GM19452 (cell line): ENCODE data around the gene SUSD2.
"Not testable (repeated sequence)": the region's sequence is repeated elsewhere in the genome, so short reads cannot be mapped to it uniquely, and the experiment has no call there.

Experiments used
- ATAC-seq: cut with Tn5 transposase; IDR thresholded peaks from one replicate; pipeline ENCODE4 v1.9.1; 2021; ENCODE audit not compliant: unreplicated experiment

Gene SUSD2

DNA sequence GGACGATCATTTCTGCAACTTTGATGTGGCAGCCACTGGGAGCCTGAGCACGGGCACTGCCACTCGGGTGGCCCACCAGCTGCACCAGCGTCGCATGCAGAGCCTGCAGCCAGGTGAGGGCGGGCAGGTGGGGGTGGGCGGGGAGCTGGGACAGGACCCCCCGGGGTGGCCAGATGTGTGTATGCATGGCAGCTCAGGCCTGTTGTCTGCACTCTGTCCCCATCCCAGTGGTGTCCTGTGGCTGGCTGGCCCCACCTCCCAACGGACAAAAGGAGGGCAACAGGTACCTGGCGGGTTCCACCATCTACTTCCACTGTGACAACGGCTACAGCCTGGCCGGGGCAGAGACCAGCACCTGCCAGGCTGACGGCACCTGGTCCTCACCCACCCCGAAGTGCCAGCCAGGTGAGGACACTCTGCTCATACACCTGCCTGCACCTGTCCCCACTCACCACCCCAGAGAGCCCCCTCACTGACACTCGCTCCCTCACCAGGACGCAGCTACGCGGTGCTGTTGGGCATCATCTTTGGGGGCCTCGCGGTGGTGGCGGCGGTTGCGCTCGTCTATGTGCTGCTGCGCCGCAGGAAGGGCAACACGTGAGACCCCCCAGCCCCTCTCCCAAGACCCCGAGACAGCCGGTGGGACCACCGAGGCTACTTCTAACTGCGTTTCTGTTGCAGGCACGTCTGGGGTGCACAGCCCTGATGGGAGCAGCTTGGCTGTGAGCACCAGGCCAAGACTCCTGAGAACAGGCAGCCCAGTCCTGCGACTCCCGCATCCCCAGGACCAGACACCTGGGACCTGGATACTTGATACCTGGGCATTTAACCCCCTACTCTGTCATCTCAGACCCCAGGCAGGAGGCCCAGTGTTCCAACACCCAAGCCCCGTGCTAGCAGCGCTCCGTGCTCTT lies 6.7 kb downstream of the SUSD2 start:
- ATAC-seq, result no peak

DNA sequence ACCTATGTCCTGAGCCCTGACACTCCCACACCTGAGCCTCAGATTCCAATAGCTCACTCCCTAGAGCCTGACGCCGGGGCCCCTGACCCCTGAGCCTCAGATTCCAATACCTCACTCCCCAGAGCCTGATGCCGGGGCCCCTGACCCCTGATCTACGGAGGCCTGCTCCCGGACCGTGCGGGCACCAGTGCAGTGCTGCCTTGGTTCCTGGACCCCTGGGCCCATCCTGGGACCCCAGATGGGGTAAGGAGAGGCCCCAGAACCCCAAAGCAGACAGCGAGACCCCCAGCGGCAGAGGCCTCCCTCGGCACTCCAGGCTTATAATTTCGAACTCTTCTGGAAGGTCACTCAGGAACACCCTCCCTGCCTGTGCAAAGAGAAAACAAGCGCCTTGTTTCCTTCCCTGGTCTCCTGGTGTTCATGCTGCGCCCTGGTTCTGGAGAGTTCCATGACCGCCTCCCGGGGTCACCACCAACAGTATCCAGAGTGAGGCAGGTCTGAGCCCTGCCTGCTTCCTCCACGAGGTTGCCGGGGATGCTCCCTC lies 7.5 kb downstream of the SUSD2 start:
- ATAC-seq, result no peak

DNA sequence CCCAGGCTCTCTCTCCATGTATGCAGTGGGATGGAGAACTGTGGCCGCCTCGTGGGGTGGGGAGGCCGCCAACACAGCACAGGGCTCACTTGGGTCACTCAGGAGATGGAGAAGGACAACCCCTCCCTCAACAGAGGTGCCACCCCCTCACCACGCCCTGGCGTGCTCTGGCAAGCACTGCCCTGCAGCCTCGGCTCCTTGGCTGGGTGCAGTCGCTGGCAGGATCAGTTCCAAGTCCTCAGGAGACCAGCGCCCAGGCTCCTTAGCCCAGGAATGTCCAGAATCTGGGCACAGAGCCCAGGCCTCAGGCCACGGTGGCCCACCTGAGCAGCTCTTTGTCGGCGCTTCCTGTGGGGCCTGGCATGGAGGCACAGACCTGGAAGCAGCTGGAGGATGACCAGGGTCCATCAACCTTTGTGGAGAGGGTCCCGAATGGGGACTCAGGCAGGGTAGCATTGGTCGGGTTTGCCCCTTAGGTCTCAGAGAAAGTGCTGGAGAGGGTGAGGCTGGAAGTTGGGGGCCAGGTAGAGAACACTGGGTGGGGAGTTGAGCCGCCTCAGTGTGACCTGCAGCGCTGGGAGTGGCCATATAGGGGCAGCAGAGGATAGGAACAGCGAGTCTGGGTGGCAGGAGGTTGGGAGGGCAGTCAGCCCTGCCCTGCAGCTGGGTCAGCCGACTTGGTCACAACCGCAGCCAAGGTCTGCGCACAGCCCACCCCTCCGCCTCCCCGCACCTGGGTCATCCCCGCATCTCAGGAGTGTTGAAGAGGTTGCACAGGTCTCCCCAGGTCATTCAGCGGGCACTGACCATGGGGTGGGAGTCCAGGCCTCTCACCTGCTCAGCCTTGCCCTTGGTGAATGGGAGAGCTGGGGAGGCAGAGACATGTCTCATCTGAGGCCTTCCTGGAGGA lies 8.2 kb downstream of the SUSD2 start:
- ATAC-seq, result no peak

DNA sequence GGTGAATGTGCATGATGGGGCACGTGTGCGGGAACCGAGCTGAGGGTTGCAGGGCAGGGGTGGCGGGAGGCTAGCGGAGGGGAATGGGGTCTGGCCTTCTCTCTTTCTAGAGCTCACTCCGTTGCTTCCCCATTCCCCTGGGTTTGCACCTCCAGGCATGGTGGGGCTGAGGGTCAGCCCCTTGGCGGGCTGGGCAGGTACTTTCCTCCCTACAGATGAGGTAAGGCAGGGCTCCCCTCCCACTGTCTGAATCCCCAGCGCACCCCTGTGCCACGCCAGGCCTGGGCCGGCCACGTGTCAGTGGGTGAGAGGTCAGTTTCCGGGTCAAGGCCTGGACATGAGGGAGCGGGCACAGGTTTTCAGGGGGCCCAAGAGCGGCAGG lies 8.9 kb downstream of the SUSD2 start:
- ATAC-seq, result no peak

DNA sequence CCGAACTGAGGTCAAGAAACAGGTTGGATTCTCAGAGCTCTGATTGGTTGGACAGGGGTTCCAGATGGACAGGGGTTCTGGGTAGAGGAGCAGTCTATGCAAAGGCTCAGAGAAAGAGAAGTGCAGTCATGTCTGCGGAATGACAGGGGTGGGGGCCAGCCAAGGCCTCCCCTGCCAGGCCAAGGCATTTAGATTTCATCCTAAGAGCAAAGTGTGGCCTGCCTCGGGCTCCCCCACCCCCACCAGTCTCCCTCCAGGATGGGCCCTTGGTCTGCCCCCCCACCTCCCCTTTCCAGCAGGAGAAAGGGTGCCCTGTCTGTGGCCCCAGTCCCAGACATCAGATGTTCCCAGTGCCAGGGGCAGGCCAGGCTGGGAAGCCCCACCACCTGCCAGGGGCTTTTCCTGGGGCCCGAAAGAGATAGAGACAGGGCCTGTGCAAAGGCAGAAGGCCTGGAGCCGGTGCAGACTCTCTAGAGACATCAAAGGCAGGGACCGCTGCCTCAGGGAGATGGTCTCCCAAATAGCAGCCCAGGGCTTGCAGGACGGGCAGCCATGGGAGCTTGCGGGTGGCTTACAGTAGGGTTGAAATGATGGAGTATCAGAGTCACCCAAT lies 9.4 kb downstream of the SUSD2 start:
- ATAC-seq, result no peak

DNA sequence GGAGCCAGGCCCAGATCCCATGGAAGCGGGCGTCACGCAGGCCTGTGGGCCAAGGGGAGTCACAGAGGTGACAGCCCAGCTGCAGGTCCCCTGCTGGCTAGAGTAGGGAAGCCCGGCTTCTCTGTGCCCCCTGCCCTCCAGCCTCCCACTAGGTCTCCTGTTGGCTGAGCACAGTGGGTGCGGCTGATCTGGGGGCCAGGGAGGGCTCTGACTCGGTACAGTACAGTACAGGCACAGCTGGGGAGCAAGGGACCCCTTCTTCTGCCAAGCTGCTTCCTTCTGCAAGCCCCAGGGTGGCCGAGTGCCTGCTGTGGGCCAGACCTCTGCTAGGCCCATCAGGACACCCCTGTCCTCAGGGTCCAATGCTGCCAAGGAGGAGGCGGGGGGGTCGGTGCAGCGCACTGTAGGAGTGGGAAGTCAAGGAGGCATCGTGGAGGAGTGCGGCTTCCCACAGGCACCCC lies 10.1 kb downstream of the SUSD2 start:
- no peak for ATAC-seq

DNA sequence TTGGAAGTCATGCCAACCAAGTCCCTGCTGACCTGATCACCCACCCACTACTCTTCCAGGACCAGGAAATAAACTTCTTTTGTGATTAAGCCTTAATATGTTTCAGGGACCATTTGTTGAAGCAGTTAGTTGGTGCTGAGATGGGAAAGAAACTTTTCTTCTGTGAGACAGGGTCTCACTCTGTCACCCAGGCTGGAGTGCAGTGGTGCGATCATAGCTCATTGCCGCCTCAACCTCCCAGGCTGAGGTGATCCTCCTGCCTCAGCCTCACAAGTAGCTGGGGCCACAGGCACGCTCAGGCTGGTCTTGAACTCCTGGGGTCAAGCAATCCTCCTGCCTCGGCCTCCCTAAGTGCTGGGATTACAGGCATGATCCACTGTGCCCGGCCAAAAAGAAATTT lies 10.6 kb downstream of the SUSD2 start:
- no peak for ATAC-seq

DNA sequence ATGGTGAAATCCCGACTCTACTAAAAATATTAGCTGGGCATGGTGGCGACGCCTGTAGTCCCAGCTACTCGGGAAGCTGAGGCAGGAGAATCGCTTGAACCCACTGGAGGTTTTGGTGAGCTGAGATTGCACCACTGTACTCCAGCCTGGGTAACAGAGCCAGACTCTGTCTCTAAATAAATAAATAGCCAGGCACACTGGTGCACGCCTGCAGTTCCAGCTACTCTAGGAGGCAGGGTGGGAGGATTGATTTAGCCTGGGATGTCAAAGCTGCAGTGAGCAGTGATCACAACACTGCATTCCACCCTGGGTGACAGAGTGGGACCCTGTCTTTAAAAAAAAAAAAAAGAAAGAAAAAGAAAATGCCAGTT lies 17.4 kb downstream of the SUSD2 start:
- no peak for ATAC-seq

DNA sequence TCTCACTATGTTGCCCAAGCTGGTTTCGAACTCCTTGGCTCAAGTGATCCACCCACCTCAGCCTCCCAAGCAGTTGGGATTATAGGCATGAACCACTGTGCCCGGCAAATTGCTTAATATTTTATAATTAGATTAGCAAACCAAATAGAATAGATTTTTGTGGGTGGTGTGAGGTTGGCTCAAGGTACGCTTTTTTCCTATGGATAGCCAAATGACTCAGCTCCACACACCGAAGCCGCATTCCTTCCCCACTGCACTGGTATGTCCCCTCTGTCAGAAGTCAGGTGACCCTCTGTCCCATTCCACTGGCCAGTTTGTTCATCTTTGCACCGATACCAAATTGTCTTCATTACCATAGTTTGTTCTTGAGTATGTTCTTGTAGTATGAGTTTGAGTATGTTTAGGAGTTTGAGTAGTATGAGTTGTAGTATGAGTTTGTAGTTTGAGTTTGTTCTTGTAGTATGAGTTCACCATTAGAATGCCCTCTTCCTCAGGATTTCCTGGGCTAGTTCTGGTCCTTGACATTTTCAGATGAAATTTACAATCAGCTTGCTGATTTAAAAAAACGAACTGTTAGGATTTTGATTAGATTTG lies 19.4 kb downstream of the SUSD2 start:
- no peak for ATAC-seq

DNA sequence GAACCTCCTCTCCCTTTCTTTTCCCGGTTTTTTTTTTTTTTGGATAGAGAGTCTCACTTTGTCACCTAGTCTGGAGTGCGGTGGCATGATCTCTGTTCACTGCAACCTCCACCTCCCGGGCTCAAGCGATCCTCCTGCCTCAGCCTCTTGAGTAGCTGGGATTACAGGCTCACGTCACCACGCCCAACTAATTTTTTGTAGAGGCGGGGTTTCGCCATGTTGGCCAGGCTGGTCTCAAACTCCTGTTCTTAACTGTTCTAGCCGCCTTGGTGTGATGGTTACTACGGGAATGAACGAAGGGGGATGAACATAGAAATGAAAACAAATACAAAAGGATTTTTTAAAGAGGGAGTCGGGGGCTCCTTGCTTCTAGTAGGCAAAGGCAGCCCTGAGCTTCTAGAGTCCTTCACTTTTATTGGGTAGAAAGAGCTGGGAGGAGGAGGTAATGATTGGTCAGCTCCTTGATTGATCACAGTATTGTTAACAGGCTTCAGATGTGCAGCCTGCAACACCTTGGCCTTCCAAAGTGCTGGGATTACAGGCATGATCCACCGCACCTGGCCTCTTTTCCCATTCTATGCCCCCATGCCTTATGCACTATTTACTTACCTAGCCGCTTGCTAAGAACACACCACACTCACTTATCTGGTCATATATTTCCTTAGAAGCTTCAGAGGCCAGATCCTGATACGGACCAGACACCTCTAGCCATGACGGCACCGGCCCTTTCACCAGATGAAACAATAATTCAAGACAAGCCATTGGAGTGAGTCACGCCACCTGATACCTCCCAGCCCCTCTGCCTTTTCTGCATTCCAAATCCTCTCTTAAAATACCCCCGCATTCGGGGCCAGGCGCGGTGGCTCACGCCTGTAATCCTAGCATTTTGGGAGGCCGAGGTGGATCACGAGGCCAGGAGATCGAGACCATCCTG lies 20.7 kb downstream of the SUSD2 start:
- ATAC-seq, result no peak

DNA sequence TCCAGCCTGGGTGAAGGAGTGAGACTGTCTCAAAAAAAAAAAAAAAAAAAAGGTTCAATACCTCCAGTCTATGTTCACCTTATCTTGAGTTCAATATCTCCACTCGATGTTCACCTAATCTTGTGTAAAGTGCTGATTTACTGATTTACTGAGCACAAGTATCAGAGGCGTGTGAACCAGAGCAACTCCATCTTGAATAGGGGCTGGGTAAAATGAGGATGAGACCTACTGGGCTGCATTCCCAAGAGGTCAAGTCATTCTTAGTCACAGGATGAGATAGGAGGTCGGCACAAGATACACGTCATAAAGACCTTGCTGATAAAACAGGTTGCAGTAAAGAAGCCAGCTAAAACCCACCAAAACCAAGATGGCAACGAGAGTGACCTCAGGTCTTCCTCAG lies 22.6 kb downstream of the SUSD2 start:
- not testable (repeated sequence) for ATAC-seq

DNA sequence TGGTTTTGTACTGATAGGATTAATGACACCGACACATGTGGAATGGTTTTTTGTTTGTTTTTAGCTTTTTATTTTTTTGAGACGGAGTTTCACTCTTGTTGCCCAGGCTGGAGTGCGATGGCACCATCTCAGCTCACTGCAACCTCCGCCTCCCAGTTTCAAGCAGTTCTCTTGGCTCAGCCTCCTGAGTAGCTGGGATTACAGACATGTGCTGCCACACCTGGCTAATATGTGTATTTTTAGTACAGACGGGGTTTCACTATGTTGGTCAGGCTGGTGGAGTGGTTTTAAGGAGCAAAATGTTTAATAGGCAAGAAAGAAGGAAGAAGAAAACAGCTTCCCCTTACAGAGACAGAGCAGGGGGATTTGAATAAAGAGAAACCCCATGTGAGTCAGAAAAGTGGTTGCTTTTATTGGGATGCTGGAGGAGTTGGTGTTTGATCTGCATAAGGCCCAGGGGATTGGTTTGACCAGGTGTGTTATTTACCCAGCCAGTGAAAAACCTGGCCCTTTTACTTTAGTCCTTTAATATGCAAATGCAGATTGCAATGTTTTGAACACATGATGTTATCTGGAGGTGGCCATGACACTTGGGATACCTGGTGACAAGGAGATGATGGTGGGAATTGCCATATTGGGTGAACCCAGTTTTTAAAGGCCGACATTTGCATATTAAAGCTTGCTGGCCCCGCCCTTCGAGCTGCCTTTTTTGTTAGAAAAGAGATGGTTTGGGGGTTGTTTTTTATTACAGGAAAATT lies 24.3 kb downstream of the SUSD2 start:
- no peak for ATAC-seq

DNA sequence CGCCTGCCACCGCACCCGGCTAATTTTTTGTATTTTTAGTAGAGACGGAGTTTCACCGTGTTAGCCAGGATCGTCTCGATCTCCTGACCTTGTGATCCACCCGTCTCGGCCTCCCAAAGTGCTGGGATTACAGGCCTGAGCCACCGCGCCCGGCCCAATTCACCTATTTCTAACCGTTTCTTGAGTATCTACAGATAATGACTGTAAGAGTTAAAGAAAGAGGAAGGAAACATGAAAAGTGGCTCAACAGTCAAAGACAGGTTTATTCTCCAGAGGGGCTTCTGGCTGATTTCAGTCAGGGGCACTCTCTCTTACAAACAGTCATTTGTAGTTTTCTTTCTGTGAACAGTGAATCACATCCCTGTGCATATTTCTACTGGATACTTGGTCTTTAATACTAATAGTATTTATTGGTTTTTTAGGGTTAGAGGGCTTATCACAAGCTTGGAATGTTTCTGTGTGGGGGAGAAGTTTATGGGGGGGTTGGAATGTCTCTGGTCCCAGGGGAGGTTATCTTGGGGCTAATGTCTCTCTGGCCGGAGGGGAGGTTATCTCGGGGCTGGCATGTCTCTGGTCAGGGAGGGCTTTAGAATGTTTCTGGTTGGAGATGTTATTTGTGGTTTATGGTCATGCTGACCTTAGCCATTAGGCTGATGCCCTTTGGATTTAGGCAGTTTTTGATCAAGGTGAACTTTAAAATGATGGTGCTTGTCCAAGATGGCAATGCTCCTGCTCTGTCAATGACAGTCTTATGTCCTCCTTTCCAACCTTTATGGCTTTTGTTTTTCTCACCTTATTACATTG lies 25.4 kb downstream of the SUSD2 start:
- not testable (repeated sequence) for ATAC-seq

DNA sequence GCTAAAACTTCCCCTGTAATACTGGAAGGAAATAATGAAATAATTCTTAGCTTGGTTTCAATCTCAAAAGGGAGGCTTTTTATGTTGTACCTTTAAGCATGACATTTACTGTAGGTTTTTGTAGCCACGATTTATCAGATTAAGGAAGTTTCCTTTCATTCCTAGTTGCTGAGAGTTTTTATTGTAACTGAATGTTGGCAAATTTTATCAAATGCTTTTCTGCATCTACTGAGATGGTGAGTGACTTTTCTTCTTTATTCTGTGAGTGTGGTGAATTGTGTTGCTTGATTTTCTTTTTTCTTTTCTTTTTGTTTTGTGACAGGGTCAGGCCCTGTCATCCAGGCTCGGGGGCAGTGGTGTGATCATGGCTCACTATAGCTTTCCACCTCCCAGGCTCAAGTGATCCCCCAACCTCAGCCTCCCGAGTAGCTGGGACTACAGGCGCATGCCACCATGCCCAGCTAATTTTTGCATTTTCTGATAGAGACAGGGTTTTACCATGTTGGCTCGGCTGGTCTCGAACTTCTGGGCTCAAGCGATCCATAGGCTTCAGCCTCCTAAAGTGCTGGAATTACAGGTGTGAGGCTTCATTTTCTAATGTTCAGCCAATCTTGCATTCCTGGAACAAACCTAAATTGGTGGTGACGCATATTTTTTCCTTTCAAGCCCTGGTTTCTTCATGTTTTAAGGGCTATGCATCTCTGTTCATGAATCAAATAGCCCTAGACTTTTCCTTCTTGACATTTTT lies 26.2 kb downstream of the SUSD2 start:
- ATAC-seq, result no peak

DNA sequence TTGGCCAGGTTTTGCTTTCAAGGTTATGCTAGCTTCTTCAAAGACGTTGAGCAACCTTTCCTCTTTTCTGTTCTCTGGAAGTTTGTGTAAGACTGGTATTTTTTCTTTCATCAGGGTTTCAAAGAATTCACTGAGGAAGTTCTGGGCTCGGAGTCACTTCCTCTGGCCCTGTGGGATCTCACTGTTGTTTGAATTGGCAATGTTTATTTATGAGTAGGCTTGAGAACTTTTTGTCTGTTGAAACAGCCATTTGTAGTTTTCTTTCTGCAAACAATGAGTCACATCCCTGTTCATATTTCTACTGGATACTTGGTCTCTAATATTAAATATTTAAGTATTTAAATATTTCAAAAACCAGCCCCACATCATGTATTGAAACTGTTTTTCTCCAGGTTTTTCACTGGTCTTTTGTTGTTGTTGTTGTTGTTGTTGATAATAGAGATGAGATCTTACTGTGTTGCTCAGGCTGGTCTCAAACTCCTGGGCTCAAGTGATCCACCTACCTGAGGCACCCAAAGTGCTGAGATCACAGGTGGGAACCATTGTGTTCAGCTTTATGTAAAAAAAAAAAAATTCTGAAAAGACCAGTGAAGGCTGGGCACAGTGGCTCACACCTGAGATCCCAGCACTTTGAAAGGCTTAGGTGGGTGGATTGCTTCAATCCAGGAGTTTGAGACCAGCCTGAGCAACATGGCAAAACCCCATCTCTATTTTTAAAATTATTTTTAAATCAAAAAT lies 26.9 kb downstream of the SUSD2 start:
- ATAC-seq, result no peak

DNA sequence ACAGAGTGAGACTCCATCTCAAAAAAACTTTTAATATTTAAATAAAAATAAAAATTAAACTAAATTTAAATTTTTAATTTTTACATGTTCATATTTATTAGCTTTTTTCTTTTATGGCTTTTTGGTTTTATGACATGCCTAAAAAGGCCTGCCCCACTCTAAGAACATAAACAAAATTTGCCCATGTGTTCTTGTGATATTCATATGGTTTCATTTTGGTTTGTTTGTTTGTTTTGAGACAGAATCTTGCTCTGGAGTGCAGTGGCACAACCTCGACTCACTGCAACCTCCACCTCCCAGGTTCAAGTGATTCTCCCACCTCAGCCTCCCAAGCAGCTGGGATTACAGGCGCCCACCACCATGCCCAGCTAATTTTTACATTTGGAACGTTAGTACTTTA lies 27.7 kb downstream of the SUSD2 start:
- ATAC-seq, result no peak

DNA sequence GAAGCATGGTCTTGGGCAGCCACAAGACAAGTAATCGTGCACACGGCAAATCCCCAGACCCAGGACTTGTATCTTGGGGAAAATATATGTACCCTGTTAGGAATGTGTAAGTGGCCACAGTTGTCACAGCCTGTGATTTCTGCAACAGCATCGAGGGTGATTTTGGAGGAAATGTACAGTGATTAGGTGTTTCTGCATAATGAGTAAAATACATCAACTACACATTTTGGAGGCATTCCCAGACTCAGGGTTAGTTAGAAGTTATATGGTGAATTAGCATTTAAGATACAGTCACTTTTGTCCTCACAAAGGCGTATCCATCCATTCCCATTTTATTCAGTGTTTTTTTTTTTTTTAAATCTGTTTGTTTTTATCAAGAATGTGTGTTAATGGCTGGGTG lies 28.4 kb downstream of the SUSD2 start:
- ATAC-seq, result no peak
